Parietal lobe (tissue), 2 donors: ENCODE data around the gene DIP2B. TPM values are rescaled to one million over a fixed set of nuclear protein-coding genes. Genes with fewer than 3 reads are reported as not detected.

Experiments
- small RNA-seq: library from RNA; depleted of rRNA; stranded (forward); fragments of <200 nt; gene quantifications from one replicate; pipeline ENCODE3, GENCODE V24; 2014; ENCODE audit warnings: low replicate concordance
- total RNA-seq: library from RNA; depleted of rRNA; stranded (reverse); fragments of >200 nt; gene quantifications from one replicate; pipeline ENCODE4 v1.2.3, GENCODE V29; 2014

DIP2B gene, protein sequence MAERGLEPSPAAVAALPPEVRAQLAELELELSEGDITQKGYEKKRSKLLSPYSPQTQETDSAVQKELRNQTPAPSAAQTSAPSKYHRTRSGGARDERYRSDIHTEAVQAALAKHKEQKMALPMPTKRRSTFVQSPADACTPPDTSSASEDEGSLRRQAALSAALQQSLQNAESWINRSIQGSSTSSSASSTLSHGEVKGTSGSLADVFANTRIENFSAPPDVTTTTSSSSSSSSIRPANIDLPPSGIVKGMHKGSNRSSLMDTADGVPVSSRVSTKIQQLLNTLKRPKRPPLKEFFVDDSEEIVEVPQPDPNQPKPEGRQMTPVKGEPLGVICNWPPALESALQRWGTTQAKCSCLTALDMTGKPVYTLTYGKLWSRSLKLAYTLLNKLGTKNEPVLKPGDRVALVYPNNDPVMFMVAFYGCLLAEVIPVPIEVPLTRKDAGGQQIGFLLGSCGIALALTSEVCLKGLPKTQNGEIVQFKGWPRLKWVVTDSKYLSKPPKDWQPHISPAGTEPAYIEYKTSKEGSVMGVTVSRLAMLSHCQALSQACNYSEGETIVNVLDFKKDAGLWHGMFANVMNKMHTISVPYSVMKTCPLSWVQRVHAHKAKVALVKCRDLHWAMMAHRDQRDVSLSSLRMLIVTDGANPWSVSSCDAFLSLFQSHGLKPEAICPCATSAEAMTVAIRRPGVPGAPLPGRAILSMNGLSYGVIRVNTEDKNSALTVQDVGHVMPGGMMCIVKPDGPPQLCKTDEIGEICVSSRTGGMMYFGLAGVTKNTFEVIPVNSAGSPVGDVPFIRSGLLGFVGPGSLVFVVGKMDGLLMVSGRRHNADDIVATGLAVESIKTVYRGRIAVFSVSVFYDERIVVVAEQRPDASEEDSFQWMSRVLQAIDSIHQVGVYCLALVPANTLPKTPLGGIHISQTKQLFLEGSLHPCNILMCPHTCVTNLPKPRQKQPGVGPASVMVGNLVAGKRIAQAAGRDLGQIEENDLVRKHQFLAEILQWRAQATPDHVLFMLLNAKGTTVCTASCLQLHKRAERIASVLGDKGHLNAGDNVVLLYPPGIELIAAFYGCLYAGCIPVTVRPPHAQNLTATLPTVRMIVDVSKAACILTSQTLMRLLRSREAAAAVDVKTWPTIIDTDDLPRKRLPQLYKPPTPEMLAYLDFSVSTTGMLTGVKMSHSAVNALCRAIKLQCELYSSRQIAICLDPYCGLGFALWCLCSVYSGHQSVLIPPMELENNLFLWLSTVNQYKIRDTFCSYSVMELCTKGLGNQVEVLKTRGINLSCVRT (N-terminal part only)
- total RNA-seq, result 82.3 TPM

DNA sequence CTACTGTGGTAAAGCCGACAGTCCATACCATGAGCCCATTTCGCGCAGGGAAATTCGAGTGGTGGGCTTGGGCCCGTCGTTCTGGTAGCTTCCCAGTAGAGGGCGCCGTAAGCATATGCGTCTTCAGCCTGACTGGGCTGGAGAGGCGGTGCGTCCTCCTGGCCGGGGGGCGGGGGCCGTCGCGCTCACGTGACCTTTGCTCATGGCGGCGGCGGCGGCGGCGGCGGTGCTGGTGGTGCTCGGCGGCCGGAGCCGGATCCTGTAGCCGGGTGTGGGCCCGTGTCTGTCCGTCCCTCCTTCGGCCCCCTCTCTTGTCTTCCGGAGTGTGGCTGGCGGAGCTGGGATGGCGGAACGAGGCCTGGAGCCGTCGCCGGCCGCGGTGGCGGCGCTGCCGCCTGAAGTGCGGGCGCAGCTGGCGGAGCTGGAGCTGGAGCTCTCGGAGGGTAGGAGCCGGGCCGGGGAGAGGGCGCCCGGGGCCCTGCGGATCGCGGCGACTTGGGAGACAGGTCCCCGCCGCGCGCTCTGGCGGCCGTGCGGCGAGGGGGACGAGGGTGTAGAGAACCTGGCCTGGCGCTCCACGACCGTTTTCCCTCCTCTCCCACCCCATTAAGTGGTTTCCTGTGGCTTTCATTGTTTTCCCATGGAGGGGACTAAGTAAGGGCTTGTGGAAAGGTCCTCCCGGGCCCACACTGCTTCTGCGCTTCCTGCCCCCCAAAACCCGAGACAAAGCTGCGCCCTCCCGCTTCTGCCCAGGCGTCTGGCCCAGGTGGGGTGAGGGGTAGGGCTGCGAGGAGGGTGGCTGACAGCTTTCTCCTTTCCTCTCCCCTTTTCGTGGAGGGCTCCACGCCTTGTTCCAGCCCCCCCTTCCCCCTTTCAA, at the start of gene DIP2B:
DIP2B (plus strand) TSS at position 188 of the 877 bp plus-strand sequence; CDS start at position 344, 156 bp downstream.

DNA sequence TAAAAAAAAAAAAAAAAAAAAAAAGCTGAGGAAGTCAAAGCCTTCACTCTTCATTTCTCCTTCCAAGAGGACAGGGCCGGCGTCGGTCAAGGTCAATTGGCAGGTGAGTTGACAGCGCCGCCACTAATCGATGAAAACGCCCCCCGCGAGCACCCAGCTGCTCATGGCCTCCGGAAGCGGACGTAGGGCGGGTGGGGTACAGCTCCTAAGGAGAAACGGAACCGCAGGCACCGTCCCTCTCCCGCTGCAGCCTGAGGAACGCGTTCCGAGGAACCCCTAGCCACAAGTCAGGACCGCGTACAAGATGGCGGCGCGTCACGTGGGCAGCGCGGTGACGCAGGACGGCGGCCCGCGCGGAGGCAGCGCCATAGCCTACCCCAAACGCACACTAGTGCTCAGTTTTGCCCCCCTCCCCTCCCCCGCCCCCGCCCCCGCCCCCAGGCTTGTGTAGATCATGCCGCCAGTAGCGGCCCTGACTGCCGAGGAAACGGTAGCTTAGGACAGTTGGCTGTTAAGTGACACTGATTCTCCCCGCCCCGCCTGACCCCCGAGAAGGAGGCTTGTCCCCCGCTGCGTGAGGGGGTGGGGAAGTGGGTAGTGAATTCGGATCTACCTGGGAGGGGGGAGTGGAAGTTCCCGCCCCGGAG, 259.0 kb downstream of the DIP2B start, which contains the start of gene ATF1:
ATF1 (plus strand) TSS at position 463 of the 647 bp plus-strand sequence. CDS start 16,045 bp downstream, outside the sequence.

Small RNA genes within 50 kb of the gene (small RNA-seq; reads per million reads assigned to genes)
- gene RF00019 (not detected), gene RNU6-238P (not detected), gene RNU6-769P (not detected)

Other genes starting within 250 kb of the DIP2B start
- gene LIMA1, start 221.5 kb upstream of the DIP2B start, total RNA-seq, result 32.2 TPM
- not detected for gene FAM186A, start 108.4 kb upstream of the DIP2B start, total RNA-seq
- gene LARP4, start 104.1 kb upstream of the DIP2B start, total RNA-seq, result 44.8 TPM